HG03064 (cell line): ENCODE results near the gene GLS.
"Not testable (repeated sequence)": the region's sequence is repeated elsewhere in the genome, so short reads cannot be mapped to it uniquely, and the experiment has no call there.

Experiments
- ATAC-seq: cut with Tn5 transposase; IDR thresholded peaks from one replicate; pipeline ENCODE4 v1.9.1; 2021; ENCODE audit warnings: low read depth; ENCODE audit not compliant: unreplicated experiment

GLS gene

GRCh38 chr2:190927301-190927700 lies 46.7 kb downstream of the GLS start:
- no peak for ATAC-seq

DNA sequence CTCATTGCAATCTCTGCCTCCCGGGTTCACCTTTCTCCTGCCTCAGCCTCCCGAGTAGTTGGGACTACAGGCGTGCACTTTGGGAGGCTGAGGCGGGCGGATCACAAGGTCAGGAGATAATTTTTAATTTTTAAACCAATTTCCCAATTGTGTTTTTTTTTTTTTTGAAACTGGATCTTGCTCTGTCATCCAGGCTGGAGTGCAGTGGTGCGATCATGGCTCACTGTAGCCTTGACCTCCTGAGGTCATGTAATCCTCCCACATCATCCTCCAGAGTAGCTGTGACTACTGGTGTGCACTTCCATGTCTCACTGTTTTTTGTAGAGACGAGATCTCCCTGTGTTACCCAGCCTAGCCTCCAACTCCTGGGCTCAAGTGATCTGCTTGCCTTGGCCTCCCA lies 49.3 kb downstream of the GLS start:
- no peak for ATAC-seq

- no peak for ATAC-seq
Observed at GRCh38 chr2:190930411-190930810, 49.8 kb downstream of the GLS start.

- no peak for ATAC-seq
Observed at GRCh38 chr2:190932514-190932913, 51.9 kb downstream of the GLS start.

DNA sequence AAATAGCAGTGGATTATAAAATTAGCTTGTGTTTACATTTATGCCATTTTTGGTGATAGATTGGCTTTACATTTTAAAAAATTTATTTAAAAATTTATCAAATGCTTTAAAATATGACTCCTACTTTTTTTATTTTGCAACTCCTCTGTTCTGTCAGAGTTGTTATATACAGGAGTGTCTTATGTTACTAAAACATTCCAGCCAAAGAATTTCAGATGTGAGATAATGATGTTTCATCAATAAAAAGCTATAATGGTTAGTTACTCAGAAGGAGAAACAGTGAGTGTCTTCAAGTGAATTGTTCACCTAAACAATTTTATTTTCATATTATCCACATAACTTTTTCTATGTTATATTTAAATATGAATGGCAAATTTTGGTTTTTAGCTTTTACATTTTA lies 52.7 kb downstream of the GLS start:
- no peak for ATAC-seq

DNA sequence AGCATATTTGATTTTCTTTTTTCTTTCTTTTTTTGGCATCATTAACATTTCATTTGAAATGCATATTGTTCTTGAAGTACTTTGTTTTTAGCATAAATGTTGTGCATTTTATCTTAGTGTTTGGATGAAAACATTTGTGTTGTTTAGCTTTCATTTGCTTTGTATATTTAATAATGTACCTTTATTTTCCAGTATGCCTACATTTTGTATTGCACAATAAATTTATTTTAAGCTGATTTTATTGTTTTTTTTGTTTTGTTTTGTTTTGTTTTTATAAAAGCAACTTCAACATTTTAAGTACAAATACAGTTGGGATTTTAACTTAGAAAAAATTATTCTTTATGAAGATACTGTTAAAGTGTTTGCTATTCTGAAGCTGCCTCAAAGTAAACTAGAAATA lies 54.4 kb downstream of the GLS start:
- ATAC-seq = no peak

GRCh38 chr2:190938771-190939335 lies 58.2 kb downstream of the GLS start:
- ATAC-seq = no peak

DNA sequence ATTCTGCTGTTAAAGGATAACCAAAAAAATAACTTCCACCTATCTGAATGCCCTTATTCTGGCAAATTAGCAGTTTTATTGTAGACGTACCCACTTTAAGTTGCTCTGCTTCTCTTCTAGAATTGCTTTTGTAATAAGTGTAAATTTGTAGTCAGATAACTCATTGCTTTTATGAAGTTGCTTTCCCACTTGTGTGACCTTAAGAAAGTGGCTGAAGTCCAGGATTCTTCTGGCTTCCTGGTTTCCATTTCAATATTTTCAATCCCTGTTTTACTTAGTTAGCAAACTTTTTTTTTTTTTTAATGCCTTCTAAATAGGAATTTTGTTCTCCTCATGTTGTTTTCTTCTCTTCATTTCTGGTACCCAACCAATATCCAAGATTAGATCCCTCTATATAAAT lies 59.8 kb downstream of the GLS start:
- no peak for ATAC-seq

DNA sequence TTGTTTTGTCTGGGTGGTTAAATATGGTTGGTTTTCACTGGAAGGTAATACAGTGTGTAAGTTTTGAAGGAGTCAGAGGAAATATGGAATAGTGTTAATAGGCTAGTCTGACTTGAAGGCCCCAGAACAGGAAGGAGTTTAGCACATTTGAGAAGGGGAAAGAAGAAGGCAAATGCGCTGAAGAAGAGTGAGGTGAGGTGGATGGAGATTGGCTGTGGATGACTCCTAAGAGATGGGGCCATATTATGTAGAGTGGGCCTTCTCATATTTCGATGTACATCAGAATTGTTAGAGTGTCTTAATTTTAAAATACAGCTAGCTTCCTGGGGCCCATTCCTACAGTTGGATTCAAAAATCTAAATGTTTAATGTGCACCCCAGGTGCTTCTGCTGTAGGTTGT lies 61.0 kb downstream of the GLS start:
- no peak for ATAC-seq

GRCh38 chr2:190942697-190943096 lies 62.1 kb downstream of the GLS start:
- no peak for ATAC-seq

GRCh38 chr2:190943706-190944105 lies 63.1 kb downstream of the GLS start:
- no peak for ATAC-seq

- no peak for ATAC-seq
Observed at GRCh38 chr2:190947141-190947540, 66.5 kb downstream of the GLS start.

DNA sequence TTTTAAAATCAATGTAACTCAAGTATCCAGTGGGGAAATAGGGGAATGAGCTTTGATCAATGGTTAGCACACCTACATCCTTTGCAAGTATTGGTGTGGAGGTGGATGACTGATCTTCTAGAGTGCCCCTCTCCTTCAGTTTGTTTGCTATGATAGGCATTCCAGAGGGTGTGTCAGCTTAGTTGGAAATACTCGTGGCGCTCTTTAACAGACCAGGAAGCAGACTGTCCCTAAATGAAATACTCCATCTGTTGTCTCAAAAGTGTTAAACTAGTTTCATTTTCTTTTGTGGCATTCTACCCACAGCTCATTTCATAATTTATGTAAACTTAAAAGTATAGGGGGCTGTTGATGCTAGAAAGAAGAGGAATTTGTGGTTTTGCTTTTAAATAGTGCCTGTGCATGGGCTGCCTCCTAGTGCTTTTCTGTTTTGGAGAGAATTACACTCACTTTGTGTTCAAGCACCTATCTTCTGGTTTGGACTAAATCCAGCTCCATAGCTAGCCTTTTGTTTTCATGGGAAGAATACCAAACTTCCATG lies 67.2 kb downstream of the GLS start:
- ATAC-seq = peak; percentile 56

GRCh38 chr2:190948671-190949070 lies 68.0 kb downstream of the GLS start:
- no peak for ATAC-seq

DNA sequence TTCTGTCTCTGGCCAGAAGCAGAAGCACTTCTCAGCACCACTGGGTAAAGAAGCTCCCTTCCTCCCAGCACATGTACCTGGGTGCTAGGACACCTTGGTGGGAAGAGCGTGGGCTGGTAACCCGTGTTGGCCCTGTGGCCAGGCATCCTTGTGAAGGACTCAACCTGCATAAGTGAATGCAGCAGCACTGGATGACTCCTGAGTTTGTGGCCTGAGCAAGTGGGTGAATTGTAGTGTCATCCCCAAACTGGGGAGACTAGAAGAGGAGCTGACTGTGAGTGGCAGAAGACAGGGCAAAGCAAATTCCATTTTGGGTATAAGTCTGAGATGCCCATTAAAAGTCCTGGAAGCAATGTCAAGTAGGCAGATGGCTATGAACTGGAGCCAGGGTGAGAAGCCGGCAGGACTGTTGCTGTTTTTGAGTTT lies 70.0 kb downstream of the GLS start:
- ATAC-seq = no peak

DNA sequence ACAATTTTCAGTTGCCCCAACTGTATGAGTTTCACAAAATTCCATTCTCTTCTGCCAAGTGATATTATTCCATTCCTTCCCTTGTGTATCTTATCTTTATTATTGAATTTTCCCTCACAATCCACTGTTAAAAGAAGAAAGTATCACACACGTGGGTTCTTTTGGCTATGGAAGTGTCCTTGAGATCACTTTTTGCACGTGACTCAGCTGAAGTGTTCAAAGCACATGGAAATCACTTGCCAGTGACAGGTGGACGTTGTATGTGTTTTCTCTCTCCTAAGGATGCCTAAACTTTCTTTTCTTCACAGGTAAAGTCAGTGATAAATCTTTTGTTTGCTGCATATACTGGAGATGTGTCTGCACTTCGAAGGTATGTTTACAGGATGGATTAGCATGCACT lies 72.6 kb downstream of the GLS start:
- ATAC-seq = no peak

GRCh38 chr2:190959911-190960788 lies 79.5 kb downstream of the GLS start:
- no peak for ATAC-seq

- not testable (repeated sequence) for ATAC-seq
Observed at GRCh38 chr2:190961117-190961516, 80.5 kb downstream of the GLS start.

DNA sequence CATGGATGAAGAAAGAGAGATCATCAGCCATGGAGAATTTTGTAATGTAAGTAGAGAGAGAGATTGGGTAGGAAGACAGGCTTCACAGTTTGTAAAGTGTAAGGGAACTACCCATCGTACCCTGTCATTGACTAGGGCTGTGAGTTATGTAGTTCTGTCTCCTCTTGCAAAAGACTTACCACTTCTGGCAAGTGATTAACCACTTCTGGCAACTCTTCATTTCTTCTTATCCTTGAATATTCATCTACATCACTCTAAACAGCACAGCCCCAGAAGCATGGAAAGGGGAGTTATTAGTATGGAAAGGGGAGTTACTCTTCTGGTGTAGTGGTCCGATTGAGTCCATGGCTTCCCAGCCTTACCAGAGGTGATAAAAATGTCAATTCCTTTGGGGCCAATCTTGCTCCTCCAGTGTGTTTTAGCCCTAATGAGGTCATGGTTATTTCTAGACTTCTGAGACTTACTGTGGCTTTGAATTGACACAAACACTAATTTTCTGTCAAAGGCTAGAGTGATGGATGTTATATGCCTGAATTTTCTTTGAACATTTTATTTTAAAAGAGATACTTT lies 81.4 kb downstream of the GLS start:
- ATAC-seq = no peak

- no peak for ATAC-seq
Observed at GRCh38 chr2:190963088-190963487, 82.5 kb downstream of the GLS start.

- ATAC-seq = no peak
Observed at GRCh38 chr2:190964170-190964795, 83.7 kb downstream of the GLS start.
